Measurements from ENCODE around the gene PLXNC1. TPM values are rescaled to one million over a fixed set of nuclear protein-coding genes. Genes with fewer than 3 reads are reported as not detected.

The PLXNC1 gene
- polyA plus RNA-seq, 1 donor (not counting 4 experiments of a cell fraction or from before 2014, with no cell fraction given) = 0.17 TPM

GRCh38 chr12:94146166-94146936 lies 2.0 kb upstream of the PLXNC1 start:
- Histone ChIP-seq H3K4me3 (ENCODE audit: control insufficient read depth in 2 of 3, extremely low read depth in 1 of 3, insufficient read depth in 2 of 3, low read depth in 1 of 3, low read length in 3 of 3) (no peak overlapping the region), H2AFZ (ENCODE audit: control insufficient read depth, low read length) (no peak overlapping the region), H3K36me3 (ENCODE audit: control insufficient read depth in 2 of 2, extremely low read depth in 1 of 2, insufficient read depth in 2 of 2, low read length in 2 of 2) (no peaks in the 10 kb centered on the region), H3K79me2 (ENCODE audit: control insufficient read depth, insufficient read depth, low read length) (no peaks in the 10 kb centered on the region), H3K9ac (ENCODE audit: control insufficient read depth, extremely low read depth, insufficient read depth, low read length) (no peak overlapping the region), H3K9me3 (ENCODE audit: control insufficient read depth, low read depth, low read length) (no peaks in the 10 kb centered on the region), H3K4me2 (ENCODE audit: control insufficient read depth, extremely low read depth, insufficient read depth, low read depth, low read length) (no peak overlapping the region), H4K20me1 (ENCODE audit: control insufficient read depth, extremely low read depth, insufficient read depth, low read length) (no peaks in the 10 kb centered on the region), H3K9me1 (ENCODE audit: control insufficient read depth, extremely low read depth, insufficient read depth, low read length) (no peaks in the 10 kb centered on the region), H3K4me1 (ENCODE audit: control insufficient read depth, extremely low read depth, insufficient read depth, low read length) (no peaks in the 10 kb centered on the region), H3K27me3 (ENCODE audit: control insufficient read depth, extremely low read depth, insufficient read depth, low read length) (peaks cover 64% of the 10 kb centered on the region), H3K27ac (ENCODE audit: control insufficient read depth, insufficient read depth, low read length) (no peak overlapping the region)
- DNase-seq (ENCODE audit: low read depth, low spot score) (no peak), FAIRE-seq (no peak)
- TF ChIP-seq EZH2 (IDR thresholded peaks at IDR 0.05; ENCODE audit: low read length) (no peak), CTCF (optimal IDR thresholded peaks at IDR 0.05 in 1 of 3, IDR thresholded peaks at IDR 0.05 in 1 of 3, conservative IDR thresholded peaks at IDR 0.05 in 1 of 3; ENCODE audit: extremely low read depth in 1 of 3, insufficient read depth in 2 of 3, low read length in 3 of 3) (no peak)
- dilution Hi-C loops (cut with MboI; ENCODE audit: extremely low pct_ligation_motif_present, low sequenced_read_pairs) = no loop called here

- TF ChIP-seq CTCF (optimal IDR thresholded peaks at IDR 0.05 in 1 of 3, IDR thresholded peaks at IDR 0.05 in 1 of 3, conservative IDR thresholded peaks at IDR 0.05 in 1 of 3; ENCODE audit: extremely low read depth in 1 of 3, insufficient read depth in 2 of 3, low read length in 3 of 3) = no peak
- TF ChIP-seq EZH2 (IDR thresholded peaks at IDR 0.05; ENCODE audit: low read length) = peak; percentile 89
- H3K4me1 ChIP-seq (ENCODE audit: control insufficient read depth, extremely low read depth, insufficient read depth, low read length) = no peaks in the 10 kb centered on the region
- no peaks in the 10 kb centered on the region for H4K20me1 ChIP-seq (ENCODE audit: control insufficient read depth, extremely low read depth, insufficient read depth, low read length)
- dilution Hi-C loops (cut with MboI; ENCODE audit: extremely low pct_ligation_motif_present, low sequenced_read_pairs) = no loop called here
- H3K27me3 ChIP-seq (ENCODE audit: control insufficient read depth, extremely low read depth, insufficient read depth, low read length) = peaks cover 75% of the 10 kb centered on the region
- H3K9me3 ChIP-seq (ENCODE audit: control insufficient read depth, low read depth, low read length) = no peaks in the 10 kb centered on the region
- peak overlapping the region in 1 of 3 experiments; percentile 43 for H3K4me3 ChIP-seq (ENCODE audit: control insufficient read depth in 2 of 3, extremely low read depth in 1 of 3, insufficient read depth in 2 of 3, low read depth in 1 of 3, low read length in 3 of 3)
- H2AFZ ChIP-seq (ENCODE audit: control insufficient read depth, low read length) = no peak overlapping the region
- no peaks in the 10 kb centered on the region for H3K36me3 ChIP-seq (ENCODE audit: control insufficient read depth in 2 of 2, extremely low read depth in 1 of 2, insufficient read depth in 2 of 2, low read length in 2 of 2)
- no peak overlapping the region for H3K27ac ChIP-seq (ENCODE audit: control insufficient read depth, insufficient read depth, low read length)
- no peak for DNase-seq (ENCODE audit: low read depth, low spot score)
- no peaks in the 10 kb centered on the region for H3K9me1 ChIP-seq (ENCODE audit: control insufficient read depth, extremely low read depth, insufficient read depth, low read length)
- no peak for FAIRE-seq
- no peak overlapping the region for H3K9ac ChIP-seq (ENCODE audit: control insufficient read depth, extremely low read depth, insufficient read depth, low read length)
- H3K79me2 ChIP-seq (ENCODE audit: control insufficient read depth, insufficient read depth, low read length) = no peaks in the 10 kb centered on the region
- no peak overlapping the region for H3K4me2 ChIP-seq (ENCODE audit: control insufficient read depth, extremely low read depth, insufficient read depth, low read depth, low read length)
Observed at GRCh38 chr12:94147387-94147990, 888 bp upstream of the PLXNC1 start.
